ENCODE data around the gene HSPBP1. TPM values are rescaled to one million over a fixed set of nuclear protein-coding genes. Genes with fewer than 3 reads are reported as not detected.

Gene HSPBP1
- total RNA-seq, 2 experiments from 2014 or later, result 14.3 to 15.1 TPM

DNA sequence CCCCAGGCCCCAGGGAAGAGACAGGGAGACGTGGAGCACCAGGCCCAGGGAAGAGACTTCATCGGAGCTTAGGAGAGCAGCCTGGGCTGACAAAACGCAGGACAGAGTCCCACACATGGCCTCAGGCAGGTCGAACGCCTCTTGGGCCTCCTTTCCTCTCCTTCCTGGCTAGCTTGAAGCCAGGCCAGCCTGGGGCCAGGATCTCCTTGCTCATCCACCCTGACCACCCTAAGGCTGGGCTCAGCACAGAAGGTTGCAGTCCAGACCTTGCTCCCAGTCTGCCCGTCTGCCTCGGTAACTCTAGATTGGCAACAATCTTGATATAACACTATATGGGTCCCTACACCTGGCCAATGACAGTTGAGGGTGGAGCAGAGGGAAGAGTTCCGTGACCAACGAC, 31.2 kb downstream of the HSPBP1 start:
- TF ChIP-seq, protein P1, sequence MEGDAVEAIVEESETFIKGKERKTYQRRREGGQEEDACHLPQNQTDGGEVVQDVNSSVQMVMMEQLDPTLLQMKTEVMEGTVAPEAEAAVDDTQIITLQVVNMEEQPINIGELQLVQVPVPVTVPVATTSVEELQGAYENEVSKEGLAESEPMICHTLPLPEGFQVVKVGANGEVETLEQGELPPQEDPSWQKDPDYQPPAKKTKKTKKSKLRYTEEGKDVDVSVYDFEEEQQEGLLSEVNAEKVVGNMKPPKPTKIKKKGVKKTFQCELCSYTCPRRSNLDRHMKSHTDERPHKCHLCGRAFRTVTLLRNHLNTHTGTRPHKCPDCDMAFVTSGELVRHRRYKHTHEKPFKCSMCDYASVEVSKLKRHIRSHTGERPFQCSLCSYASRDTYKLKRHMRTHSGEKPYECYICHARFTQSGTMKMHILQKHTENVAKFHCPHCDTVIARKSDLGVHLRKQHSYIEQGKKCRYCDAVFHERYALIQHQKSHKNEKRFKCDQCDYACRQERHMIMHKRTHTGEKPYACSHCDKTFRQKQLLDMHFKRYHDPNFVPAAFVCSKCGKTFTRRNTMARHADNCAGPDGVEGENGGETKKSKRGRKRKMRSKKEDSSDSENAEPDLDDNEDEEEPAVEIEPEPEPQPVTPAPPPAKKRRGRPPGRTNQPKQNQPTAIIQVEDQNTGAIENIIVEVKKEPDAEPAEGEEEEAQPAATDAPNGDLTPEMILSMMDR (IDR thresholded peaks at IDR 0.05), result no peak
- peaks cover 53% of the 10 kb centered on the region for H3K36me3 Mint-ChIP-seq (ENCODE audit: low read depth)
- no peaks in the 10 kb centered on the region for H3K27me3 ChIP-seq (ENCODE audit: control insufficient read depth in 1 of 2, insufficient read depth in 2 of 2, low read length in 2 of 2)
- peaks cover 49% of the 10 kb centered on the region for H3K4me1 Mint-ChIP-seq (ENCODE audit: low read depth)
- ATAC-seq (ENCODE audit: poor library complexity) (no peak), DNase-seq (no peak)
- POLR2A ChIA-PET, result interaction anchor here (1.1 kb wide), 1 partner anchor 11 kb away, joined by 5 read pairs; no protein-coding TSS in a partner anchor
- H3K4me3 Mint-ChIP-seq, result peak overlapping the region; percentile 42
- peak overlapping the region; percentile 42 for H3K27ac Mint-ChIP-seq
- CTCF ChIA-PET, result no interaction called here
- H3K36me3 ChIP-seq (ENCODE audit: insufficient read depth, low read length), result peaks cover 53% of the 10 kb centered on the region
- H3K4me1 ChIP-seq (ENCODE audit: insufficient read depth, low read length), result peaks cover 71% of the 10 kb centered on the region
- no peaks in the 10 kb centered on the region for H3K9me3 Mint-ChIP-seq
- H3K27ac ChIP-seq (ENCODE audit: low read depth in 1 of 2, low read length in 2 of 2), result no peak overlapping the region
- H3K4me3 ChIP-seq (ENCODE audit: low read length), result no peak overlapping the region
- no peaks in the 10 kb centered on the region for H3K27me3 Mint-ChIP-seq
- intact Hi-C loops (cut with DNase I, micrococcal nuclease), result no loop called here
- H3K9me3 ChIP-seq (ENCODE audit: control insufficient read depth in 1 of 2, insufficient read depth in 1 of 2, low read length in 2 of 2), result no peaks in the 10 kb centered on the region

DNA sequence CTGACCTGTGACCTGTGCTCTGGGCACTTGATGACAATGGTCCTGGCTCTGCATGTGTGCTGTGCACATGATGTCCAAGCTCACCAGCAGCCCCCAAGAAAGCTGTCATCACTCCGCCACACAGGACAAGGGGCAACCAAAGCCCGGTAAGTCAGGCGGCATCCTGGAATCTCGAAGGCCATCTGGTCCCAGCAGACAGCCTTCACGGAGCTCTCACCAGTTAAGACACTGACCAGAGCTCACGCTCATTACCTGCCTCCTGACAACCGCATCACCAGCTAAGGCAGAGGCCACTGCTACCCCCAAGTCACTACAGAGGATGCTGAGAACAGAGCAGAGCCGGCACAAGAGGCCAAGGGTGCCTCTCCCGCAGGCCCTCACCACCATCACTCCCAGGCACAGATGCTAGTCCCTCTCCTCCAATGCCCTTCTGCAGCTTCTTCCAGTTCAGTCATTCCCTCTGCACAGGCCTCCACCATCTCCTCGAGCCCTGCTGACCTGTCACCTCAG, 31.7 kb downstream of the HSPBP1 start:
- H3K4me3 Mint-ChIP-seq, result peak overlapping the region; percentile 42
- intact Hi-C loops (cut with DNase I, micrococcal nuclease), result no loop called here

DNA sequence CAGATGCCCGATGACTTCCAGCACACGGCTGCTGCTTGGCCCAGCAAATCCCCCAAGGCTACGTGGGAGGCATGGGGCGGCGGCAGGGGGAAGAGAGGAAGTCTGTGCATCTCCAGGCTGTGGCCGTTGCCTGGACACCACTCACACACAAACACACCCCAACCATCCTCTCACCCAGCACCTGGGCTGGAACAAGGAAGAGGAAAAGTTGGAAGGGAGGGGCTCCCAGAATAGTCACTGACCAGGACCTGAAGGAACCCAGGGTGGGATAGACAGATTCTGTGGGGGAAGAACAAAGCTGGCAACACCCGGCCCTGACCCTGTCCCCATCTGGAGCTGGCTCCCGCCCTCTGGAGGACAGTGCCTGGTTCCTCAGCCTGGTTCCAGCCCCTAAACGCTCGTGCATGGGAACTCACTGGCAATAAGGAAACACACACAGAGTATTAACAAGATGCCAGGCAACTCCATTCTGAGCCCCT, 32.2 kb downstream of the HSPBP1 start:
- Mint-ChIP-seq H3K36me3 (ENCODE audit: low read depth) (peaks cover 60% of the 10 kb centered on the region), H3K4me1 (ENCODE audit: low read depth) (peaks cover 39% of the 10 kb centered on the region), H3K27ac (no peak overlapping the region), H3K4me3 (no peak overlapping the region), H3K9me3 (no peaks in the 10 kb centered on the region), H3K27me3 (no peaks in the 10 kb centered on the region)
- ATAC-seq (ENCODE audit: poor library complexity) (no peak), DNase-seq (no peak)
- no peaks in the 10 kb centered on the region for H3K9me3 ChIP-seq (ENCODE audit: control insufficient read depth in 1 of 2, insufficient read depth in 1 of 2, low read length in 2 of 2)
- H3K27me3 ChIP-seq (ENCODE audit: control insufficient read depth in 1 of 2, insufficient read depth in 2 of 2, low read length in 2 of 2), result no peaks in the 10 kb centered on the region
- peaks cover 61% of the 10 kb centered on the region for H3K36me3 ChIP-seq (ENCODE audit: insufficient read depth, low read length)
- H3K4me1 ChIP-seq (ENCODE audit: insufficient read depth, low read length), result peaks cover 61% of the 10 kb centered on the region
- TF ChIP-seq, protein P1 (IDR thresholded peaks at IDR 0.05), result no peak
- ChIA-PET CTCF (no interaction called here), POLR2A (interaction anchor here (1.1 kb wide), 1 partner anchor 12 kb away, joined by 5 read pairs; no protein-coding TSS in a partner anchor)
- no peak overlapping the region for H3K4me3 ChIP-seq (ENCODE audit: low read length)
- H3K27ac ChIP-seq (ENCODE audit: low read depth in 1 of 2, low read length in 2 of 2), result no peak overlapping the region
- intact Hi-C loops (cut with DNase I, micrococcal nuclease), result no loop called here

More for the DNA sequence above, 31.7 kb downstream of the HSPBP1 start:
- Histone ChIP-seq H3K36me3 (ENCODE audit: insufficient read depth, low read length) (peaks cover 58% of the 10 kb centered on the region), H3K27ac (ENCODE audit: low read depth in 1 of 2, low read length in 2 of 2) (no peak overlapping the region), H3K27me3 (ENCODE audit: control insufficient read depth in 1 of 2, insufficient read depth in 2 of 2, low read length in 2 of 2) (no peaks in the 10 kb centered on the region), H3K4me3 (ENCODE audit: low read length) (no peak overlapping the region), H3K9me3 (ENCODE audit: control insufficient read depth in 1 of 2, insufficient read depth in 1 of 2, low read length in 2 of 2) (no peaks in the 10 kb centered on the region), H3K4me1 (ENCODE audit: insufficient read depth, low read length) (peaks cover 66% of the 10 kb centered on the region)
- DNase-seq (no peak), ATAC-seq (ENCODE audit: poor library complexity) (no peak)
- Mint-ChIP-seq H3K36me3 (ENCODE audit: low read depth) (peaks cover 55% of the 10 kb centered on the region), H3K27ac (peak overlapping the region; percentile 42), H3K9me3 (no peaks in the 10 kb centered on the region), H3K27me3 (no peaks in the 10 kb centered on the region), H3K4me1 (ENCODE audit: low read depth) (peaks cover 44% of the 10 kb centered on the region)
- TF ChIP-seq, protein P1 (IDR thresholded peaks at IDR 0.05), result no peak
- ChIA-PET POLR2A (interaction anchor here (1.1 kb wide), 1 partner anchor 11 kb away, joined by 5 read pairs; no protein-coding TSS in a partner anchor), CTCF (no interaction called here)
